H1 (cell line): ENCODE results near the gene SNX33. TPM values are rescaled to one million over a fixed set of nuclear protein-coding genes. Genes with fewer than 3 reads are reported as not detected.

Experiments used
- polyA plus RNA-seq, 7 experiments: library from polyadenylated mRNA; depleted of rRNA in 3 of 7; stranded (reverse) in 5 of 7; unstranded in 2 of 7; fragments of >200 nt in 5 of 7; fragments of 200-250 nt in 2 of 7; gene quantifications; 1 replicate in 5 of 7; 2 replicates in 1 of 7; 4 replicates in 1 of 7; pipeline versions ENCODE4 v1.2.1 to v1.2.3, GENCODE V29; 2011 to 2013; ENCODE audit warnings: missing spikeins in 2 of 7, mixed read lengths in 2 of 7
- total RNA-seq: library from RNA; stranded (reverse); fragmentation: NEBNext Ultra II Directional; extraction: Animal tissue kit (Norgen Biotek cat#: 25700); gene quantifications from 2 replicates; pipeline ENCODE4 v1.2.1, GENCODE V29; 2021
- TF ChIP-seq, protein P1 (sequence below): IDR thresholded peaks from 2 replicates; pipeline ENCODE4 v1.6.1; 2011; ENCODE audit warnings: low read length, improper control_type of control experiment

SNX33 gene
- total and polyA plus RNA-seq, 2 of the 8 experiments (the other 6 are each of a cell fraction or from before 2014, with no cell fraction given), result 14.3 to 22.9 TPM

DNA sequence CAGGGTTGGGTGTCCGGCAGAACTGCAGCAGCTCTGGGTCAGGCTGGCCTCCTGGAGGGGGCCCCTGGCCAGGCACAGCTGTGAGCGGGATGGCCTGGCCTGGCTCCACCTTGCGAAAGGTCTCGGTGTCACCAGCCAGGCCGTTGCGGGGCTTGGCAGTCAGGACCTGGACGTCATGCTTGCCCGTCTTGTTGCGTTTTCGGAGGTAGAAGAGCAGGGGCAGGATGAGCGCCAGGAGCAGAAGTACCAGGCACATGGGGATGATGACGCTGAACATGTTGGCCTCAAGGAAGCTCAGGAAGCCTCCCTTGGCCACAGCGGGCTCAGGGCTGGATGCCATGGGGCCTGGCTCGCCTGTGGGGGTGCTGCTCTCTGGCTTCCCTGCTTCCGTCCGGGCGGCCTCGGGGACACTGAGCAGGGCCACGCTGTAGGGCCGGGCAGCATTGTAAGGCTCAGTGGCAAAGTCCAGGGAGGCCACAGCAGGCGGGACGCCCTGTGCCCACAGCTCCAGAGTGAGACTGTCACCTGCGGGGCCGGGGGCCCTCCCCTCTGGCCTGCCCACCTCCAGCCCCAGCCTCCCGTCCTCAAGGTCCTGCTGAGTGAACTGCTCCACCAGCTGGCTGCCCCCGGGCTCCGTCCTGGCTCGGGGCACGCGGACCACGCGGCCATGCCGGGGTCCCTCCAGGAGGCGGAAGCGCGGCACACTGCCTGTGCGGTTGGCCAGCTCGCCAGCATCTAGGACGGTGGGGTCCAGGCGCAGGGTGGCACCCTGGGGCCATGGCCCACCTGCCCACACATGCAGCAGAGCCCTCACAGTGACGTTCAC is 28.1 kb downstream of the SNX33 start (continued):
- TF ChIP-seq, protein P1, sequence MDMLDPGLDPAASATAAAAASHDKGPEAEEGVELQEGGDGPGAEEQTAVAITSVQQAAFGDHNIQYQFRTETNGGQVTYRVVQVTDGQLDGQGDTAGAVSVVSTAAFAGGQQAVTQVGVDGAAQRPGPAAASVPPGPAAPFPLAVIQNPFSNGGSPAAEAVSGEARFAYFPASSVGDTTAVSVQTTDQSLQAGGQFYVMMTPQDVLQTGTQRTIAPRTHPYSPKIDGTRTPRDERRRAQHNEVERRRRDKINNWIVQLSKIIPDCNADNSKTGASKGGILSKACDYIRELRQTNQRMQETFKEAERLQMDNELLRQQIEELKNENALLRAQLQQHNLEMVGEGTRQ, result no peak
